H9 (cell line): ENCODE data around the gene NAA30. TPM values are rescaled to one million over a fixed set of nuclear protein-coding genes. Genes with fewer than 3 reads are reported as not detected.

Experiments used
- DNase-seq: peaks from one replicate; pipeline ENCODE4 v3.0.0-alpha.2; 2017
- H2AFZ ChIP-seq: one replicate; pipeline ENCODE4 v1.6.1; 2013; ENCODE audit warnings: mild to moderate bottlenecking, low read length, control low read depth, moderate library complexity
- H2AK5ac ChIP-seq: 2 replicates; pipeline ENCODE4 v1.6.1; 2013; ENCODE audit warnings: low read length, control low read depth, mixed read lengths; ENCODE audit not compliant: insufficient read length
- H2BK120ac ChIP-seq: one replicate; pipeline ENCODE4 v1.6.1; 2013; ENCODE audit warnings: low read depth, mild to moderate bottlenecking, low read length, control low read depth, inconsistent platforms; ENCODE audit not compliant: poor library complexity, severe bottlenecking
- H2BK12ac ChIP-seq: 2 replicates; pipeline ENCODE4 v1.6.1; 2013; ENCODE audit warnings: low read length, control low read depth, mixed read lengths, low read depth; ENCODE audit not compliant: insufficient read length
- H2BK15ac ChIP-seq: 2 replicates; pipeline ENCODE4 v1.6.1; 2013; ENCODE audit warnings: low read depth, low read length, control low read depth
- H2BK20ac ChIP-seq: one replicate; pipeline ENCODE4 v1.6.1; 2013; ENCODE audit warnings: low read depth, mild to moderate bottlenecking, low read length, control low read depth, inconsistent platforms; ENCODE audit not compliant: poor library complexity, severe bottlenecking
- H2BK5ac ChIP-seq: 2 replicates; pipeline ENCODE4 v1.6.1; 2013; ENCODE audit warnings: low read length, control low read depth, mixed read lengths; ENCODE audit not compliant: insufficient read length
- H3K14ac ChIP-seq: 2 replicates; pipeline ENCODE4 v1.6.1; 2013; ENCODE audit warnings: low read length, control low read depth; ENCODE audit not compliant: insufficient read depth
- H3K18ac ChIP-seq: 2 replicates; pipeline ENCODE4 v1.6.1; 2013; ENCODE audit warnings: low read depth, mild to moderate bottlenecking, mixed read lengths, low read length, control low read depth; ENCODE audit not compliant: insufficient read length
- H3K23ac ChIP-seq: 2 replicates; pipeline ENCODE4 v1.6.1; 2013; ENCODE audit warnings: low read length, control low read depth, mixed read lengths, low read depth; ENCODE audit not compliant: insufficient read length
- H3K23me2 ChIP-seq: 2 replicates; pipeline ENCODE4 v1.6.1; 2013; ENCODE audit warnings: low read depth, mild to moderate bottlenecking, mixed read lengths, low read length, control low read depth; ENCODE audit not compliant: insufficient read length, poor library complexity, severe bottlenecking
- H3K27ac ChIP-seq: 2 replicates; pipeline ENCODE4 v1.5.1; 2013; ENCODE audit warnings: low read length, control low read depth, mixed read lengths, low read depth; ENCODE audit not compliant: insufficient read length
- H3K27me3 ChIP-seq: 2 replicates; pipeline ENCODE4 v1.6.1; 2013; ENCODE audit warnings: low read length, control low read depth, inconsistent platforms; ENCODE audit not compliant: insufficient read depth
- H3K4ac ChIP-seq: 2 replicates; pipeline ENCODE4 v1.6.1; 2013; ENCODE audit warnings: low read depth, mild to moderate bottlenecking, control low read depth, inconsistent platforms, low read length, moderate library complexity
- H3K4me1 ChIP-seq: 2 replicates; pipeline ENCODE4 v1.6.1; 2013; ENCODE audit warnings: low read length, control low read depth, inconsistent platforms; ENCODE audit not compliant: insufficient read depth
- H3K4me2 ChIP-seq: 2 replicates; pipeline ENCODE4 v1.6.1; 2013; ENCODE audit warnings: low read length, control low read depth, mixed read lengths; ENCODE audit not compliant: insufficient read length, insufficient read depth
- H3K56ac ChIP-seq: 2 replicates; pipeline ENCODE4 v1.6.1; 2013; ENCODE audit warnings: low read depth, mild to moderate bottlenecking, mixed read lengths, low read length, control low read depth; ENCODE audit not compliant: insufficient read length
- H3K79me1 ChIP-seq: 2 replicates; pipeline ENCODE4 v1.6.1; 2013; ENCODE audit warnings: low read depth, mild to moderate bottlenecking, moderate library complexity, low read length, control low read depth, inconsistent platforms; ENCODE audit not compliant: insufficient read depth, poor library complexity, severe bottlenecking
- H3K79me2 ChIP-seq: 2 replicates; pipeline ENCODE4 v1.6.1; 2013; ENCODE audit warnings: low read length, control low read depth, inconsistent platforms; ENCODE audit not compliant: insufficient read depth
- H3K9ac ChIP-seq: 2 replicates; pipeline ENCODE4 v1.6.1; 2013; ENCODE audit warnings: low read length, control low read depth, mixed read lengths; ENCODE audit not compliant: insufficient read length; ENCODE audit errors: extremely low read depth
- H3K9me3 ChIP-seq: one replicate; pipeline ENCODE4 v1.6.1; 2013; ENCODE audit warnings: low read depth, low read length, inconsistent platforms; ENCODE audit not compliant: control insufficient read depth
- H3T11ph ChIP-seq: one replicate; pipeline ENCODE4 v1.6.1; 2013; ENCODE audit warnings: mild to moderate bottlenecking, low read length, control low read depth, inconsistent platforms
- H4K20me1 ChIP-seq: one replicate; pipeline ENCODE4 v1.6.1; 2013; ENCODE audit not compliant: control insufficient read depth, insufficient read length, insufficient read depth
- H4K5ac ChIP-seq: 2 replicates; pipeline ENCODE4 v1.6.1; 2013; ENCODE audit warnings: low read depth, mild to moderate bottlenecking, mixed read lengths, low read length, control low read depth; ENCODE audit not compliant: insufficient read length
- H4K8ac ChIP-seq: replicated peaks from 2 replicates; pipeline ENCODE4 v1.6.1; 2013; ENCODE audit warnings: low read length, control low read depth, mixed read lengths, low read depth; ENCODE audit not compliant: insufficient read length
- H4K91ac ChIP-seq: 2 replicates; pipeline ENCODE4 v1.6.1; 2013; ENCODE audit warnings: low read depth, mild to moderate bottlenecking, moderate library complexity, mixed read lengths, low read length, control low read depth; ENCODE audit not compliant: insufficient read length
- H3K27ac Mint-ChIP-seq, 3 experiments: 2 replicates in 2 of 3; 3 replicates in 1 of 3; pipeline ENCODE4 v1.8.0; 2020 to 2021; ENCODE audit warnings: mixed read lengths in 3 of 3, mild to moderate bottlenecking in 1 of 3, moderate library complexity in 1 of 3
- H3K27me3 Mint-ChIP-seq: 2 replicates; pipeline ENCODE4 v1.8.0; 2021; ENCODE audit warnings: low read depth, mild to moderate bottlenecking, moderate library complexity, mixed read lengths
- H3K36me3 Mint-ChIP-seq, 3 experiments: 2 replicates in 2 of 3; 3 replicates in 1 of 3; pipeline ENCODE4 v1.8.0; 2020 to 2021; ENCODE audit warnings: low read depth in 3 of 3, mixed read lengths in 3 of 3; ENCODE audit not compliant: insufficient read depth in 1 of 3
- H3K4me1 Mint-ChIP-seq, 2 experiments: 2 replicates each; pipeline ENCODE4 v1.8.0; 2020; ENCODE audit warnings: mixed read lengths in 2 of 2
- H3K4me3 Mint-ChIP-seq, 2 experiments: 2 replicates in 1 of 2; 3 replicates in 1 of 2; pipeline ENCODE4 v1.8.0; 2020 to 2021; ENCODE audit warnings: mild to moderate bottlenecking in 2 of 2, mixed read lengths in 2 of 2, moderate library complexity in 1 of 2
- H3K9me3 Mint-ChIP-seq, 2 experiments: 2 replicates in 1 of 2; 3 replicates in 1 of 2; pipeline ENCODE4 v1.8.0; 2020; ENCODE audit warnings: mild to moderate bottlenecking in 2 of 2, mixed read lengths in 2 of 2, moderate library complexity in 1 of 2
- WGBS: extraction: QIAGEN DNeasy Blood & Tissue Kit; methylation state at CpG from one replicate; pipeline ENCODE4 v1.1.7; 2013; ENCODE audit warnings: missing lambda C conversion rate, low lambda C conversion rate, mixed read lengths; ENCODE audit not compliant: insufficient read length; ENCODE audit errors: extremely low coverage; 5-methylcytosine and 5-hydroxymethylcytosine counted together
- total RNA-seq: library from RNA; stranded (reverse); gene quantifications from 2 replicates; pipeline ENCODE4 v1.2.1, GENCODE V29; 2021
- TF ChIP-seq, protein P1 (sequence below): fragments of 200-600 bp; sonication (generic); conservative IDR thresholded peaks from 3 replicates; pipeline ENCODE4 v1.8.0; 2021; ENCODE audit warnings: antibody characterized with exemption, mild to moderate bottlenecking

Gene NAA30
- total RNA-seq, 1 experiment from 2014 or later, result 20.9 TPM

DNA sequence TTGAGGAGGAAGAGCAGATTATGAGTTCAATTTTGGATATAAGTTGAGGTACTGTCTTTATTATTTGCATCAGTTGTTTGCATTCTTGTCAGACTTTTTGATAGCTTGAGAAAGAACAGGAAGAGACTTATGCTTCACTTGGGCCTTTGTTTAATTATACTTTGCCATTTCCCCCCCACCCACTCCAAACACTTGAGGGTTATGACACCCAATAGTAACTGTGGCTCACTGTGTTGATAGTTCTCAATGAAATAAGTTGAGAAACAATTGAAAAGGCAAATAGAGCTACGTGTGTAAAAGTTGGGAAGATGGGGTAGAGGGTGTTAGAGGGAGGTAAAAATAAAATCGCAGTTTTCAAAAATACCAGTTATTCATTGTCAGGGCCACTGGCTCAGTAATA is 17.7 kb downstream of the NAA30 start:
- H3K23ac ChIP-seq, result no peak overlapping the region
- Mint-ChIP-seq H3K27ac (0 out of 7 replicates have a peak overlapping the region, but pooled peaks of 1 of the 3 experiments have one; percentile 0), H3K9me3 (no peaks in the 10 kb centered on the region), H3K4me1 (no peaks in the 10 kb centered on the region), H3K4me3 (no peak overlapping the region), H3K27me3 (no peaks in the 10 kb centered on the region), H3K36me3 (peaks cover 3 to 20% (median 19%) of the 10 kb centered on the region in 3 experiments; a peak in 6 of 7 replicates)
- no peak overlapping the region for H2BK120ac ChIP-seq
- H4K20me1 ChIP-seq, result no peaks in the 10 kb centered on the region
- H2BK5ac ChIP-seq, result no peak overlapping the region
- H3K27ac ChIP-seq, result no peak overlapping the region
- no peak overlapping the region for H3T11ph ChIP-seq
- H3K9me3 ChIP-seq, result no peaks in the 10 kb centered on the region
- H3K79me2 ChIP-seq, result no peaks in the 10 kb centered on the region
- no peak overlapping the region for H3K56ac ChIP-seq
- 100% methylated on average over 2 of the region's 2 CpGs for WGBS
- H3K18ac ChIP-seq, result no peak overlapping the region
- no peak overlapping the region for H2BK15ac ChIP-seq
- no peak overlapping the region for H2AFZ ChIP-seq
- no peak overlapping the region for H4K5ac ChIP-seq
- H3K9ac ChIP-seq, result no peak overlapping the region
- H3K4ac ChIP-seq, result no peak overlapping the region
- no peaks in the 10 kb centered on the region for H3K4me1 ChIP-seq
- H4K91ac ChIP-seq, result no peak overlapping the region
- DNase-seq, result no peak
- H3K27me3 ChIP-seq, result no peaks in the 10 kb centered on the region
- no peak overlapping the region for H3K14ac ChIP-seq
- H3K79me1 ChIP-seq, result no peaks in the 10 kb centered on the region
- H2AK5ac ChIP-seq, result no peak overlapping the region
- TF ChIP-seq, protein P1, sequence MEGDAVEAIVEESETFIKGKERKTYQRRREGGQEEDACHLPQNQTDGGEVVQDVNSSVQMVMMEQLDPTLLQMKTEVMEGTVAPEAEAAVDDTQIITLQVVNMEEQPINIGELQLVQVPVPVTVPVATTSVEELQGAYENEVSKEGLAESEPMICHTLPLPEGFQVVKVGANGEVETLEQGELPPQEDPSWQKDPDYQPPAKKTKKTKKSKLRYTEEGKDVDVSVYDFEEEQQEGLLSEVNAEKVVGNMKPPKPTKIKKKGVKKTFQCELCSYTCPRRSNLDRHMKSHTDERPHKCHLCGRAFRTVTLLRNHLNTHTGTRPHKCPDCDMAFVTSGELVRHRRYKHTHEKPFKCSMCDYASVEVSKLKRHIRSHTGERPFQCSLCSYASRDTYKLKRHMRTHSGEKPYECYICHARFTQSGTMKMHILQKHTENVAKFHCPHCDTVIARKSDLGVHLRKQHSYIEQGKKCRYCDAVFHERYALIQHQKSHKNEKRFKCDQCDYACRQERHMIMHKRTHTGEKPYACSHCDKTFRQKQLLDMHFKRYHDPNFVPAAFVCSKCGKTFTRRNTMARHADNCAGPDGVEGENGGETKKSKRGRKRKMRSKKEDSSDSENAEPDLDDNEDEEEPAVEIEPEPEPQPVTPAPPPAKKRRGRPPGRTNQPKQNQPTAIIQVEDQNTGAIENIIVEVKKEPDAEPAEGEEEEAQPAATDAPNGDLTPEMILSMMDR, result no peak
- no peak overlapping the region for H4K8ac ChIP-seq
- no peak overlapping the region for H3K4me2 ChIP-seq
- H2BK20ac ChIP-seq, result no peak overlapping the region
- H3K23me2 ChIP-seq, result no peaks in the 10 kb centered on the region
- no peak overlapping the region for H2BK12ac ChIP-seq
